CD4-positive, alpha-beta T cell treated with Interleukin-15 for 4 hours (primary cell): ENCODE measurements around the gene NR4A3.

Source experiments
- DNase-seq: peaks from one replicate; pipeline ENCODE4 v3.0.0-alpha.2; 2020; ENCODE audit warnings: low spot score

NR4A3 gene

GRCh38 chr9:99814359-99814758 is 7.3 kb upstream of the NR4A3 start:
- DNase-seq, result no peak

DNA sequence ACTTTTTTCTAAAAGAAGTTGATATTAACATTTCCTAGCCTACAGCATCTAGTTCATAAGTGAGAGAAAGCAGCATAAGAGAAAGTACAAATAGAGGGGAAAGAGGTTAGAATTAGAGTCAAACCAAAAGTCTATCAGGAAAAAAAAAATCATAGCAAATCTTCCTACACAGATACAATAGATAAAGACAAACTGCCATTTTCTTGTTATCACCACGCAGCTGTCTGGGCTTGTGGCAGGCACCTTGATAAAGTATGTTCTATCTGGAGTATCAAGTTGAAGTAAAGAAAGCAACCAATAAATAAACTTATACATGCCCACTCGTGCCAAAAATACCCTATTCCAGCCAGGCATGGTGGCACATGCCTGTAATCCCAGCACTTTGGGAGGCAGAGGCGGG is 5.3 kb upstream of the NR4A3 start:
- no peak for DNase-seq

DNA sequence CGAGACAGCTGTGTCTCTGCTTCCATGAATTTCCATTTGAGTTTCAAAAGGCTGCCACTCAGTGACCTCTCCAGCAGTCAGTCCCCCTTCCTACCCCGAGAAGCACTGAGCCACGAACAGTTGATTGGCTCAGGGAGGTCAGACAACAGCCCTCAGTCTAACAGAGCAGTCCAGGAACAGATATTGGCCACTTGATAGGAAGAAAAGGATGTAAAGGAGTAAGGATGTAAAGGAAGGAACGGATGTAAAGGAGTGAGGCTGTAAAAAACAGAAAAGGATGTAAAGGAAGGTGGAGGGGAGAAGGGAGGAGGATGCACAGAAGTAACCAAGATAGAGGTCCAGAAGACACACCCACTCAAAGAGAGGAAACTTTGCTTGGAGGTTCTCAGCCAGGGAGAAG is 3.2 kb upstream of the NR4A3 start:
- DNase-seq, result no peak

DNA sequence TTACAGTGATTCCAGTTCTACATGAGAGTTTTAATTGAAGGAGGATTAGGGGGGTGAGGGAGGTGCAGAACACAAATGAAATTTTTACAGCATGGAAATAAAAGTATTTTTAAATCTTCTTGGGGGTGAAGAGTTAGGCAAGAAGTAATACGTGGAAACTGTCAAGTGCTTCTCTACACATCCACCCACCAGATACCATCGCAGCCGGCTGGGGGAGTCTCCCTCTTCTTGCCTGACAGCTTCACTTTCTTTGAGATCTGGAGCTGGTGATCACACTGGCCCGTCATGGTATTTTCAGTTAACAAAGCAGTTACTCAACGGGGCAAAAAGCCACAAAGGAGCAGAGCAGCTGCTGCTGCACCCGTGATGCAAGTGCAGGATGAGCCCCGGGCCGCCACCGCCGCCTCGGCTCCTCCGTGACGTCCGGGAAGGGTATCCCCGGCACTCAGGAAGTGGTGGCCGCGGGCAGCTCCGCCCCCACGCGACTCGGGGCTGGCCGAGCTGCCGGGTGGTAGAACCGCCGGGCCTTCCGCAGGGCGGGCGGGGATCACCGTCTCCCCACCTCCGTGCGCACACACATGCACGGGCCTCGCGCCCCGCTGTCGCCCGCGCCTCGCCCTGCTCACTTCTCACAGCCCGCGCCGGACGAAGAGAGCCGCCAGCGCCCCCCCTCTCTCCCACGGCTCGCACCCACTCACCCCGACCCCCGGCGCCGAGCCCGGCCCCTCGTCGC is 2.4 kb upstream of the NR4A3 start:
- peak; percentile 88 for DNase-seq

DNA sequence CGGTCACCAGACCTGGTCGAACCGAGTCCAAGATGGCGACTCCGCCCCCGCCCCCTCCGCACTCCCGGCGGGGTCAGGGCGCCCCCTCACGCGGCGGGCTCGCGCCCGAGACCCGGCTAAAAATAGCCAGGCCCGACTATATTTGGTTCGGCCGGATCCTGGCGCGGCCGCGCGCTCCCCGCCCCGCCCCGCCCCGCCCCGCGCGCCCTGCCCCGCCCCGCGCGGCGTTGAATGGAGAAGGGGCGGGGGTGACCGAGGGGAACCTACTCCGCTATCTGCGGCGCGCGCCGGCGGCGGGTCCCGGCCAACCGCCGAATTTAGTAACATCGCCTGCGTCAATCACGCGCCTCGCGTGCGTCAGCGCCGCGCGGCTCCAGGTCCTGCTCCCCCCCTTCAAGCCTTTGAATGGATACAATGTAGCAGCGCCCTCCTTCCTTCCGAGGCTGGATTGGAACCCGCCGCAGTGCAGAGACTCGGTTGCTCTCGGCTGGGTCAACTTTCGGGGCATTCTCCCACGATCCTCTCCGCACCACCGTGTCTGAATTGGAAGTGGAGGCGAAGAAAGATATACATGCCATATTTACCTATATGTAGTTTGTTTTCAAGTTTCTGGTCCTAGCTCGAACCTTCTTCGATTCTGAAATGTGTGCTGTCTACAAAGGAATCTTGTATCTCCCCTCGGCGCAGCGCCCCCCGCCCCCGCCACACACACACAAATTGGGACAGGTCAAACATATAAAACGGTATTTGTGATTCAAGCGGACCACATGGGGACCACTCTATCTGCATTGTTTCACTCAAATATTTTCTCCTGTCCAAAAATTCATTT is 1.6 kb upstream of the NR4A3 start:
- DNase-seq, result peak; percentile 90

DNA sequence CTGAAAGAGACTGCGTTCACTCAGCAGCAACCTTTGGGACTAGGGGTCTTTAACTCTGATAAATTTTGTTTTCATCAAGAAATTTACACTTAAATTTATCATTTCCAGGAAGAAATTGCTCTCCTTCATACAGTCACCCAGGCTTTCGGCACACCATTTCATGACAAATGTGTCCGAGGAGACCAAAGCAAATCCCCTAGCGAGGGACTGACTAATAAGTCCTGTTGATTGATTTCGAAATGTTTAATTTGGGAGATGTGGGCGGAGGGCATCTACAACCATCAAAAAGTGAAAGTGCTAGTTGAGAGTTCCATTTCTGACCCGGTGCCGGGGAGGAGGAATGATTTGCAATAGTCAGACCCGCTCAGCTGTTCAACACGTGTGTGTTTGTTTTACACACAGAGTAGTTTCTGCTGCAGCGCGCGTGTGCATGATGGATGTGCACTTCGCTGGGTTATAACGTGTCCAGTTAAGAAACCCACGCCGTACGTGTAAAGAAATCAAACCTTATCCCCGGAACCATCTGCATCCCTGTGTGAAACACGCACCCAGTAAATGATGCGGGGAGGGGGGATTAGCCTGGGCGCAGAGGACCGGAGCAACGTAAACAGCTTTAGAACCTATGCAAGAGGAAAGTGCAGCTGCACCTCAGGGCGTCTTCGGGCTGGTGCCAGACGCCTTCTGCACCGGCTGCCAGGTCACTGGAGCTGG is 845 bp upstream of the NR4A3 start:
- peak; percentile 24 for DNase-seq

DNA sequence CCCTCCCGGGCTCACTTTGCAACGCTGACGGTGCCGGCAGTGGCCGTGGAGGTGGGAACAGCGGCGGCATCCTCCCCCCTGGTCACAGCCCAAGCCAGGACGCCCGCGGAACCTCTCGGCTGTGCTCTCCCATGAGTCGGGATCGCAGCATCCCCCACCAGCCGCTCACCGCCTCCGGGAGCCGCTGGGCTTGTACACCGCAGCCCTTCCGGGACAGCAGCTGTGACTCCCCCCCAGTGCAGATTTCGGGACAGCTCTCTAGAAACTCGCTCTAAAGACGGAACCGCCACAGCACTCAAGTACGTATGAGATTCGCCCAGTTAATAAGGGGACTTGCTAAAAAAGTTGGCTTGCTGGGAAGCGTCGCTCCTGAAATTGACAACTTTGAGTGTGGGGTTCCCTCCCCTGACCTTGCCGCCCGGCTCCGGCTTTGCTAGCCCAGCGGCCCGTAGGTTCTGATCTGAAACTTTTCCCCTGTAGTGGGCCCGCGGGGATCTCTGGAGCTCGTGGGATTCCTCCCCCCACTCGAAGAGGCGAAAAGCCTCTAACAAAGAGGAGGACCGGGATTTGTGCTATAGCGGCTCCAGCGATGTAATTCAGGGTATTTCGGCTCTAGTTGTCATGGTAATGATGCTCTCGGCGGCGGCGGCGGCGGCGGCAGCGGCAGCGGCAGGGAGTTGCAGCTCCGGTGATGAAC is 572 bp downstream of the NR4A3 start:
- peak; percentile 37 for DNase-seq

DNA sequence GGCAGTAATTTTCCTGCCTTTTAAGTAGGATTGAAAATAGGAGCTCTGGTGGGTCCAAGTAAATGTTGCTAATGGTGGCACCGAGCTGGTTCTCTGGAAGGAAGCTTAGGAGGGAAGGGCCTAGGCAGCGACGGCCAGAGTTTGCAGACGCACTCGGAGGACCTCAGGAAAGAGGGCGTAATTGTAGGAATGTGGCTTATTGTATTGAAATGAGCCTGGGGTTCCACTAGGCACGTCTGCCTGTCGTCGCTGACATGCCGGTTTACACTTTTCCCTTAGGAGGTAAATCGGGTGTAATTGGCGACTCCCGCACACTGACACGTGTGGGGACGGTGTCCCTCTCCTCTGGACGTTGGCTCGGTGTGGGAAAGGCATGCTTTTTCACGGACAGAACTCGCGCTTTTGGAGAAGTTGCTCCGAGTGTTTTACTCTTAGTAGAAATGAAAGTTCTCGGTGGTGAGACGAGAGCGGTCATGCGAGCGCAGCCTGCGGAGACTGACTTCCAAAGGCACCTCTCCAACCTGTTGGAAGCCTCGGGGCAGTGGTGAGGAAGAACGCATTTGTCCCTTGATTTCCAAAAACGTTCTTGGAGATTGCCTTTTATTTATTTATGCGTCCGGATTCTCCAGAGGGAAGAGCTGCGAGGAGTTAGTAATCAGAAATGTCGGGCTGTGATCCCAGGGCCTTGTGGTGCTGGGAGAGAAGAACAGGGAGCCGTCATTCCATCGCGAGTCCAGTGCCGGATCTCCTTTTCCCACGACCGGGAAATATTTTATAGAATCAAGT is 1.3 kb downstream of the NR4A3 start:
- no peak for DNase-seq

DNA sequence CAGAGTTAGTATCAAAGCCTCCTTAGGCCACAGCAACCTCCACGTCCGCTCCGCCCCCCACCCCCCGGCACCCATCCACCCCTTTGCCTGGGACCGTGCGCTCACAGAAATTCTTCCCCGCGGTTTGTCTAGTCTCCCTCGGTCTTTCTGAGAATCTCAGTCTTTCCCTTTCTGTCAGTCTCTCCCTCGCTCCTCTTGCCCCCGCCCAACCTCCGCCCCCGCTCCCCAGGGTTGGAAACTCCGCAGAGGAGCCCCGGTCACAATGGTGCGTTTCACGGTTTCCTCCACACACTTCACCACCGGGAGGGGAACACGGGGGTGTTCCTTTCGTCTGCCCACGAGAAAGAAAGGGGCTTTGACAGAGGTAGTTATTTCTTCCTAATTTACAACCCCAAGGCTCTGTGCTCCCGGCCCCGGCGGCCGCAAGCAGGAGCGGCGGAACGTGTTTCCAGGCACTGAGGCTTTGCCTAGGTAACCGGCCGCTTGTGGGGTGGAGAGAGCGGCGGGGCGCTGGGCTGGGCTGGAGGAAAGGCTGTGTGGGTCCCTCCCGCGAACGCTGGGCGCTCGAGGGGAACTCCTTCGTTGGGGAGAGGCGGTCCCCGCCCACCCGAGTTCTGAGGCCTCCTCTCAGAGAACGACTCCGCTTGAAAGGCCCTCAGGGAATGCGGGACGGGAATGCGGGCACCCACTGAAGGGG is 2.1 kb downstream of the NR4A3 start:
- DNase-seq, result peak; percentile 33

DNA sequence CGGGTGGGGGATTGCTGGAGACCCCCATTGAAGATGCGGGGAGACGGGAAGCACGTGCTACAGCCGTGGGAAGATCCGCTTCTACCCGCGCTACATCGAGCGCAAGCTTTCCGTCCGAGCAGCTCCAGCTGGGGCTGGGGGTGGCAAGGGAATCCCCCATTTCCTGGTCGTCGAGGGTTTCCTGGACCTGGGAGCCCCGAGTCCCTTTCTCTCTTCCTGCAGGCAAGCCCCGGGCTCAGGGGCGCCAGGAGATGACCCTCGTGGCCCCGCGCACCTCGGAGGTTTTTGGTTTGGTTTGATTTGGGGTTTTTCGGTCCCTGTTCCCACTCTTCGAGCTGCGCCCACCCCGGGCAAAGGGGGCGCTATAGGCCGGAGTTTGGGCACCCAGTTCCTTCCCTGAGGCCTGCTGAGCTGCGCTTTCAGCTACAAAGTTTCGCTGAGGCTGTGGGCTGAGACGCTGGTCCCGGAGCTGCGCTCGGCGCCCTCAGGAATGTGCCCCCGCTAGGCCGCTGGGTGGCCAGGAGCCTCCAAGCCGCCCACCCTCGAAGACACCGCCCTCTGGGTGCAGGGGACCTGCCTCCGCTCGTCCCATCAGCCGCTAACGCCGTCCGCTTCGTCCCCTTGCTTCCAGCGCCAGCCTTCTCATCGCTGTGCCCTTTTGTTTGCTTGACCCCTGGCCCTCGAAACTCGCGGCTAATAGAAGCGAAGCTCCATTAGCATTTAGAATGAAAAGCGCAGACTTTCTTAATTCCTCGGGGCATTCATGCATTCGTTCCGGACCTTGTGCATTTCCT is 2.9 kb downstream of the NR4A3 start:
- DNase-seq, result peak; percentile 65

DNA sequence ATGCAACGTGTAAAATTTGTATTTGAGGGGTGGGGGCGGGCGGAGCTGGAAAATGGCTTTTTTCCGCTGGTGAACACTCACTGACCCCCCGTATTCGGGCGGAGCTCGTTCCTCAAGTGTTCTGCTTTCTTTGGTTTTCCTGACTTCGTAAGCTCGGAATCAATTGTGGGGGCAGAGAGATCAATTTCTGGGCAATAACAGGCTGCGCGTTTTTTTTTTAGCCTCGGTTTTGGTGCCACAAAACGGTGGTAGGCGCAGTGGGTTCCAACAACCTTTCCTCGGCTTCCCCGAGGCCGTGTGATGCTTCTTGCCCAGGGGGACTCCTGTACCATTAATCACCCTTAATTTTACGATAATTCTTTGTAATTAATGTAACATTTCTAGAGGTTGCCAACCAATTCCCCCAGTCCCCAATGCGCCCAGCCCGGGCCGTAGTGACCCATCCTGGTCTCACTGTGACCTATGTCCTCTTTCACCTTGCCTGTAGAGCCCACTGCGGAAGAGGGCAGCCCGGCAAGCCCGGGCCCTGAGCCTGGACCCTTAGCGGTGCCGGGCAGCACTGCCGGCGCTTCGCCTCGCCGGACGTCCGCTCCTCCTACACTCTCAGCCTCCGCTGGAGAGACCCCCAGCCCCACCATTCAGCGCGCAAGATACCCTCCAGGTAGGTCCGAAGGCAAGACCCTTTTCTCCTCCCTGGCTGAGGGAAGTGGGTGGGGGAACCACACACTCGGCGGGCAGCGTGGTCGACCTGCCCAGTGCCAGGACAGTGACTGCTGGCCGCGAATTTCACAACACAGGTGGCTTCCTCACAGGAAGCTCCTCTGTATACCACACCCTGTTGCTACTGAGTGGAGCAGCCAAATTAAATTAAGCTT is 3.7 kb downstream of the NR4A3 start:
- no peak for DNase-seq

DNA sequence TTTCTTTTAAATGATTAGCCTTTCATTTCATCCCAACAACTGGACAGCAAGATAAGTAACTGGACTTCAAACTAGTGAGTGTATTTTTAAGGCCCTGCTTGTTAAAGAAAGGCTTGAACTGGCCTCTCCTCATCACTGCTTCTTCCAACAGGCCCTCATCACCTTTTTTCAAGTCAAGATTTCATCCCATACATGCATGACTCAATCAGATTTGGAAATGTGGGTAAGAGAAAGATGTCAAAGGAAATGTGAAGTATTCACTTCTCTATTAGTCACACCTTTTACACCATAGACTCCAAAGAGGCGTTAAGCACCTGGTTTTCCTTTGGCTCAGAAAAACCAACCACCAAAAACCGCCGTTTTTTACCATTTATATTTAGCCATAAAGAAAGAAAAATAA is 4.9 kb downstream of the NR4A3 start:
- no peak for DNase-seq

DNA sequence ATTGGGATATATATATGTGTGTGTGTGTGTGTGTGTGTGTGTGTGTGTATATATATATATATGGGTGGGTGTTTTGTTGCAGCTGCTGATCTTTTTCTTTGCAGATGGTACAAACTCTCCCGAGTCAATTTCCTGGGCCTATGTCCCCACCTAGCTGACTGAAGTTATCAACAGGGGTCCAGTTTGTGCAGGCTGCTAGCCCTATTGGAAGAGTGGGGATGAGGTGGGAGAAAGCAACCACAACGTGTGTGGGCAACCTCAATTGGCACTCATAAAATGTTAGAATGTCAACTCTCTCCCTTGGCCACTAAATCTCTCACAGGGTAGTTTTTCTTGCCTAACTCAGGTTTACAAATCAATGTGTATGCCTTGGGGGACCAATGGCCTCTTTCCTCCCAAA is 5.6 kb downstream of the NR4A3 start:
- DNase-seq, result no peak

DNA sequence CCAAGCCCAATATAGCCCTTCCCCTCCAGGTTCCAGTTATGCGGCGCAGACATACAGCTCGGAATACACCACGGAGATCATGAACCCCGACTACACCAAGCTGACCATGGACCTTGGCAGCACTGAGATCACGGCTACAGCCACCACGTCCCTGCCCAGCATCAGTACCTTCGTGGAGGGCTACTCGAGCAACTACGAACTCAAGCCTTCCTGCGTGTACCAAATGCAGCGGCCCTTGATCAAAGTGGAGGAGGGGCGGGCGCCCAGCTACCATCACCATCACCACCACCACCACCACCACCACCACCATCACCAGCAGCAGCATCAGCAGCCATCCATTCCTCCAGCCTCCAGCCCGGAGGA is 6.3 kb downstream of the NR4A3 start:
- DNase-seq, result no peak

- DNase-seq, result no peak
Observed at GRCh38 chr9:99828417-99829176, 6.9 kb downstream of the NR4A3 start.

DNA sequence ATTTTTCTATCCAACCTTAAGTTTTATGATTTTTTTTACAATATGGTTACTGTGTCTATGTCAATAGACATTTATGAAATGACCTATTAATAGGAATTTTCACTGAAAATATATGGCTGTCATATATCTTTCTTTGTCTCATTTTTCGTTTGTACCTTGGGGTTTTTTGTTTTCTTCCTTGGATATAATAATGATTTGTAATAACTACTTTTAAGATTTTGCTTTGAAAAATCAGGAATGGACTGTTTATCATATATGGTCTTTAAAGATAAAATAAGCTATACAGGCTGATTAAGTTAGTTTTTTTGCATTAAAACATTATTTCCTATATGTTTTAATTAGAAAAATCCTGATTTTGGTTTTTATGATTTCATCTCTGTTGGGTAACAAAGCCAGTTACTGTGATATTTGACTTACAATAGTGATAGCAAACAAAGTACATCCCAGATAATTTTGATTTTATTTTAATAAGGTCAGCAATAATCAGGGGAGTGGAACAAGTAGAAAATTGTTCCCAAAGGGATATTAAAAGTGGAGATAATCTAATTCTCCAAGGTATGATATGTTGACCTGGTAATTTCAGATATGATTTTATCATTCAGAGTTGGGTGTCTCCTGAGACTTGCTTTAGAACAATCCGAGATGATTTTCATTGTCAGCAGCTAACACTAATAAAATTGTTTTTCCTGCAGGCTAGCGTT is 10.3 kb downstream of the NR4A3 start:
- DNase-seq, result no peak

DNA sequence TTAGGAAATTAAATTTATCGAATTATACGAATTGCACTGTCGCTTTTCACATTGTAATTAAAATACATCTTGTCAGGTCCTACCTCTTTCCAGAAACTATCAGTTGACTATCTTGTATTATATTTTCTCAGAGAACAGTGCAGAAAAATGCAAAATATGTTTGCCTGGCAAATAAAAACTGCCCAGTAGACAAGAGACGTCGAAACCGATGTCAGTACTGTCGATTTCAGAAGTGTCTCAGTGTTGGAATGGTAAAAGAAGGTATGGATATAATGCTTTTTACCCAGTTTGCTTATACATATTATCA is 10.8 kb downstream of the NR4A3 start:
- DNase-seq, result no peak

DNA sequence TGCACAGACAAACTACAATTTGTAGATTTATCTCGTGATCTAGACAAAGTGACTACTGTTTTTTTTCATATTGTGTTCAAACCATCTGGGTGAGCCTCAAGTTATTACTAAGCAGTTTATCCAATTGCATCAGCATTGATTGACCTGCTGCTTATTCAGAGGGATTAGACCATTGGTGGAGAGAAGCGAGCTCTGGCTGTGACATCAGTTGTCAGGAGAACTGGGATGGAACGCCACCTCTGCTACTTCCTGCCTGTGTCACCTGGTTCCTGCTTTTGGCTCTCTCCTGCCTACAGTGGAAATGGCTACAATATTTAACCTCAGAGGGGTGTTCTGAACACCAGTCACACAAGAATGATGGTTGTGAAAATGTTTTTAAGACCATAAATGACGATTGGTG is 12.1 kb downstream of the NR4A3 start:
- no peak for DNase-seq
